Endothelial cell of umbilical vein (primary cell): ENCODE measurements around the gene CFAP99. TPM values are rescaled to one million over a fixed set of nuclear protein-coding genes. Genes with fewer than 3 reads are reported as not detected.

Experiments used
- BruUV-seq: library from RNA; stranded (reverse); fragments of 400-500 nt; replicated peaks from 2 replicates; lab custom pipeline; 2021; lab: Mats Ljungman, UMichigan
- CTCF ChIA-PET: fragments of 300-600, 350-600 bp; sonication (Branson Sonifier 250); formaldehyde crosslinking; loops from one replicate; lab custom pipeline; 2021; ENCODE audit warnings: antibody characterized with exemption, inconsistent platforms; lab: Charles Lee
- POLR2A ChIA-PET: fragments of 300-600, 350-600 bp; sonication (Branson Sonifier 250); formaldehyde crosslinking; loops from one replicate; lab custom pipeline; 2021; ENCODE audit warnings: antibody characterized with exemption, inconsistent platforms; lab: Charles Lee
- DNase-seq: peaks from one replicate; pipeline ENCODE4 v3.0.0-alpha.2; 2011; ENCODE audit warnings: low read depth, low spot score
- FAIRE-seq: peaks from 2 replicates; lab custom pipeline; 2011; peaks lifted over from hg19 to GRCh38; lab: Jason Lieb, UNC
- H2AFZ ChIP-seq: 2 replicates; pipeline ENCODE4 v1.6.0; 2012; ENCODE audit warnings: low read depth, low read length, control low read depth, inconsistent platforms
- H3K27ac ChIP-seq: 2 replicates; pipeline ENCODE4 v1.5.1; 2011; ENCODE audit warnings: low read depth, mild to moderate bottlenecking, control low read depth, low read length, moderate library complexity; ENCODE audit not compliant: insufficient read depth
- H3K27me3 ChIP-seq, 2 experiments: 2 replicates each; pipeline versions ENCODE4 v1.6.0 to v1.6.1; 2011; ENCODE audit warnings: low read length in 2 of 2, mixed read lengths in 1 of 2; ENCODE audit not compliant: control insufficient read depth in 2 of 2, insufficient read depth in 2 of 2
- H3K36me3 ChIP-seq, 2 experiments: 2 replicates in 1 of 2; 3 replicates in 1 of 2; pipeline ENCODE4 v1.5.1; 2011; ENCODE audit warnings: low read length in 2 of 2, mild to moderate bottlenecking in 1 of 2, moderate library complexity in 1 of 2; ENCODE audit not compliant: control insufficient read depth in 2 of 2, insufficient read depth in 2 of 2; ENCODE audit errors: extremely low read depth in 1 of 2
- H3K4me1 ChIP-seq: 3 replicates; pipeline ENCODE4 v1.5.1; 2011; ENCODE audit warnings: mild to moderate bottlenecking, low read length; ENCODE audit not compliant: control insufficient read depth, insufficient read depth; ENCODE audit errors: extremely low read depth
- H3K4me2 ChIP-seq: 2 replicates; pipeline ENCODE4 v1.6.1; 2011; ENCODE audit warnings: low read length, control low read depth, mixed read lengths; ENCODE audit not compliant: insufficient read depth
- H3K4me3 ChIP-seq, 3 experiments: fragments of 200-600 bp in 1 of 3; sonication (generic), shearing (Covaris generic) in 1 of 3; replicated peaks in 1 of 3; 2 replicates each; pipeline ENCODE4 v1.5.1; 2011 to 2016; ENCODE audit warnings: control low read depth in 3 of 3, low read length in 3 of 3, mild to moderate bottlenecking in 2 of 3, inconsistent platforms in 1 of 3, low read depth in 1 of 3, moderate library complexity in 1 of 3; ENCODE audit not compliant: insufficient read depth in 1 of 3
- H3K79me2 ChIP-seq: 2 replicates; pipeline ENCODE4 v1.6.0; 2012; ENCODE audit warnings: low read length, inconsistent platforms; ENCODE audit not compliant: control insufficient read depth, insufficient read depth
- H3K9ac ChIP-seq: replicated peaks from 2 replicates; pipeline ENCODE3; 2011; ENCODE audit warnings: low read length, control low read depth; ENCODE audit not compliant: insufficient read depth; ENCODE audit errors: extremely low read depth
- H3K9me1 ChIP-seq: replicated peaks from 3 replicates; pipeline ENCODE4 v1.6.0; 2011; ENCODE audit warnings: mild to moderate bottlenecking, low read length; ENCODE audit not compliant: control insufficient read depth, insufficient read depth; ENCODE audit errors: extremely low read depth
- H3K9me3 ChIP-seq: replicated peaks from 2 replicates; pipeline ENCODE4 v1.5.1; 2012; ENCODE audit warnings: low read length, inconsistent platforms; ENCODE audit not compliant: control insufficient read depth, insufficient read depth
- H4K20me1 ChIP-seq: replicated peaks from 2 replicates; pipeline ENCODE3; 2011; ENCODE audit warnings: mild to moderate bottlenecking, low read length; ENCODE audit not compliant: control insufficient read depth, insufficient read depth; ENCODE audit errors: extremely low read depth
- EZH2 ChIP-seq: IDR thresholded peaks from 2 replicates; pipeline ENCODE4 v1.6.1; 2012; ENCODE audit warnings: borderline replicate concordance, low read depth, mild to moderate bottlenecking, moderate library complexity, low read length, inconsistent platforms; ENCODE audit not compliant: severe bottlenecking
- FOS ChIP-seq: IDR thresholded peaks from 2 replicates; pipeline ENCODE4 v1.6.1; 2011; ENCODE audit warnings: mild to moderate bottlenecking, low read length, moderate library complexity, borderline replicate concordance; ENCODE audit not compliant: insufficient read depth
- GATA2 ChIP-seq: IDR thresholded peaks from 2 replicates; pipeline ENCODE4 v1.7.0; 2011; ENCODE audit warnings: low read depth, mild to moderate bottlenecking, moderate library complexity, mixed read lengths, low read length; ENCODE audit not compliant: insufficient read length, insufficient read depth
- JUN ChIP-seq: IDR thresholded peaks from 2 replicates; pipeline ENCODE4 v1.6.1; 2011; ENCODE audit warnings: borderline replicate concordance, low read depth; ENCODE audit not compliant: insufficient read length, insufficient read depth
- MAX ChIP-seq: IDR thresholded peaks from 2 replicates; pipeline ENCODE4 v1.6.1; 2011; ENCODE audit not compliant: insufficient read depth, insufficient read length
- MYC ChIP-seq: IDR thresholded peaks from one replicate; pipeline ENCODE4 v1.6.1; 2011; ENCODE audit warnings: mild to moderate bottlenecking, low read depth, low read length
- POLR2A ChIP-seq: IDR thresholded peaks from 2 replicates; pipeline ENCODE4 v1.6.1; 2012; ENCODE audit warnings: low read depth, mild to moderate bottlenecking, control low read depth, low read length
- POLR2AphosphoS5 ChIP-seq: IDR thresholded peaks from 2 replicates; pipeline ENCODE4 v1.6.1; 2012; ENCODE audit warnings: low read depth, mild to moderate bottlenecking, control low read depth, low read length, moderate library complexity; ENCODE audit not compliant: insufficient read depth
- dilution Hi-C: fragments of 300-500 bp; cut with MboI; formaldehyde crosslinking; loops from one replicate; pipeline ENCODE4 v1.15.0; 2019; ENCODE audit warnings: low sequenced_read_pairs; ENCODE audit not compliant: extremely low pct_ligation_motif_present
- intact Hi-C: fragments of 100-400 bp; cut with micrococcal nuclease; formaldehyde crosslinking; loops from one replicate; pipeline ENCODE4 v1.10.0; 2022
- polyA plus RNA-seq, 4 experiments: library from polyadenylated mRNA; depleted of rRNA in 3 of 4; stranded (reverse) in 3 of 4; unstranded in 1 of 4; fragments of >200 nt; gene quantifications; 2 replicates each; pipeline versions ENCODE4 v1.2.1 to v1.2.3, GENCODE V29; 2011 to 2012; ENCODE audit warnings: missing spikeins in 1 of 4
- total RNA-seq: library from RNA; stranded (reverse); gene quantifications from 2 replicates; pipeline ENCODE4 v1.2.3, GENCODE V29; 2021
- TF ChIP-seq, protein P1 (sequence below), 2 donors: IDR thresholded peaks; 1 replicate in 1 of 2; 2 replicates in 1 of 2; pipeline ENCODE4 v1.5.1; 2011; ENCODE audit warnings: low read length in 2 of 2, mild to moderate bottlenecking in 2 of 2, moderate library complexity in 2 of 2, control low read depth in 1 of 2, inconsistent platforms in 1 of 2, low read depth in 1 of 2; ENCODE audit not compliant: insufficient read depth in 1 of 2; ENCODE audit errors: extremely low read depth in 1 of 2

The CFAP99 gene
- total and polyA plus RNA-seq, 2 donors (not counting 3 experiments of a cell fraction or from before 2014, with no cell fraction given), result 0.03 TPM; not detected in 1

GRCh38 chr4:2421928-2422327 is 3.2 kb downstream of the CFAP99 start:
- H3K9me1 ChIP-seq, result no peaks in the 10 kb centered on the region
- POLR2A ChIA-PET, result interaction anchor here (0.6 kb wide), 1 partner anchor 54 kb away, joined by 9 read pairs; no protein-coding TSS in a partner anchor
- TF ChIP-seq FOS (no peak), POLR2A (no peak), POLR2AphosphoS5 (no peak), JUN (no peak), EZH2 (no peak)
- TF ChIP-seq, protein P1, sequence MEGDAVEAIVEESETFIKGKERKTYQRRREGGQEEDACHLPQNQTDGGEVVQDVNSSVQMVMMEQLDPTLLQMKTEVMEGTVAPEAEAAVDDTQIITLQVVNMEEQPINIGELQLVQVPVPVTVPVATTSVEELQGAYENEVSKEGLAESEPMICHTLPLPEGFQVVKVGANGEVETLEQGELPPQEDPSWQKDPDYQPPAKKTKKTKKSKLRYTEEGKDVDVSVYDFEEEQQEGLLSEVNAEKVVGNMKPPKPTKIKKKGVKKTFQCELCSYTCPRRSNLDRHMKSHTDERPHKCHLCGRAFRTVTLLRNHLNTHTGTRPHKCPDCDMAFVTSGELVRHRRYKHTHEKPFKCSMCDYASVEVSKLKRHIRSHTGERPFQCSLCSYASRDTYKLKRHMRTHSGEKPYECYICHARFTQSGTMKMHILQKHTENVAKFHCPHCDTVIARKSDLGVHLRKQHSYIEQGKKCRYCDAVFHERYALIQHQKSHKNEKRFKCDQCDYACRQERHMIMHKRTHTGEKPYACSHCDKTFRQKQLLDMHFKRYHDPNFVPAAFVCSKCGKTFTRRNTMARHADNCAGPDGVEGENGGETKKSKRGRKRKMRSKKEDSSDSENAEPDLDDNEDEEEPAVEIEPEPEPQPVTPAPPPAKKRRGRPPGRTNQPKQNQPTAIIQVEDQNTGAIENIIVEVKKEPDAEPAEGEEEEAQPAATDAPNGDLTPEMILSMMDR (IDR thresholded peaks at IDR 0.05; ENCODE audit: extremely low read depth in 1 of 2, insufficient read depth in 1 of 2, low read depth in 1 of 2, low read length in 2 of 2), result no peak
- DNase-seq (no peak), FAIRE-seq (no peak)
- no peak overlapping the region for H3K9ac ChIP-seq
- no TSS peak for BruUV-seq
- H3K4me2 ChIP-seq, result no peak overlapping the region
- CTCF ChIA-PET, result interaction anchor here (1.5 kb wide), 1 partner anchor 10 kb away, joined by 5 read pairs; no protein-coding TSS in a partner anchor
- H3K79me2 ChIP-seq, result peaks cover 5% of the 10 kb centered on the region
- H3K4me3 ChIP-seq, result no peak overlapping the region
- no peak overlapping the region for H2AFZ ChIP-seq
- peaks cover 19 to 21% of the 10 kb centered on the region in 2 experiments for H3K27me3 ChIP-seq
- H3K27ac ChIP-seq, result no peak overlapping the region
- H3K36me3 ChIP-seq, result no peaks in the 10 kb centered on the region
- dilution Hi-C loops, result no loop called here
- no peaks in the 10 kb centered on the region for H3K9me3 ChIP-seq
- H4K20me1 ChIP-seq, result no peaks in the 10 kb centered on the region
- intact Hi-C loops, result no loop called here
- peaks cover 10% of the 10 kb centered on the region for H3K4me1 ChIP-seq

DNA sequence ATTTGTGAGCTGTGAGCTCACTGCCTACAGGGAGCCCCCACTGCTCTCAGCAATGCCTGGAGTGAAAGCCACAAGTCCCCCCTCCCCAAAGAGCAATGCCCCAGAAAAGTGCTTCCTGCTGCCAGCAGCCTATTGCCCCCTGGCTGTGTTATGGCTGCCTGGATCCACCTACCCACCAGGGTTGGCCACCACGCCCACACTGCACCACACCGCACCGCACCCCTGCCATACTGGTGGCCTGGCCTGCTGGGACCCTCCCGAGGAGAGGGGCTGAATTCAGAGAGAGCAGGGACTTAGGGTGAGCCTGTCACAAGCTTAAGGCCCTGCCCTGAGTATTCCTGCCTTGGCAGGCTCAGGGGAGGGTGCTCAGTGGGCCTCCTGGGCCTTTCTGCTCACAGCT is 4.3 kb downstream of the CFAP99 start:
- intact Hi-C loops (no loop called here), dilution Hi-C loops (no loop called here)
- TF ChIP-seq MAX (no peak), POLR2A (no peak), GATA2 (no peak), MYC (no peak), JUN (no peak), POLR2AphosphoS5 (no peak), EZH2 (no peak)
- TF ChIP-seq, protein P1 (IDR thresholded peaks at IDR 0.05; ENCODE audit: extremely low read depth in 1 of 2, insufficient read depth in 1 of 2, low read depth in 1 of 2, low read length in 2 of 2), result no peak
- FAIRE-seq, result no peak
- Histone ChIP-seq H3K9me1 (no peaks in the 10 kb centered on the region), H2AFZ (no peak overlapping the region), H3K9me3 (no peaks in the 10 kb centered on the region), H3K79me2 (no peaks in the 10 kb centered on the region), H3K27ac (no peak overlapping the region), H3K4me3 (no peak overlapping the region), H3K27me3 (peaks cover 19 to 21% of the 10 kb centered on the region in 2 experiments), H3K4me2 (no peak overlapping the region), H3K36me3 (no peaks in the 10 kb centered on the region), H3K4me1 (peaks cover 7% of the 10 kb centered on the region), H3K9ac (no peak overlapping the region), H4K20me1 (no peaks in the 10 kb centered on the region)
- ChIA-PET CTCF (interaction anchor here (1.2 kb wide), 1 partner anchor 203 kb away, joined by 4 read pairs; no protein-coding TSS in a partner anchor), POLR2A (no interaction called here)
- BruUV-seq, result no TSS peak
- no peak for DNase-seq
